ENCODE results near the gene UQCC2.

UQCC2 gene

GRCh38 chr6:33713786-33714185 is 2.3 kb upstream of the UQCC2 start:
- no peaks in the 10 kb centered on the region for H3K9me3 ChIP-seq (ENCODE audit: severe bottlenecking)
- no peak for DNase-seq
- no peak overlapping the region for H3K4me3 ChIP-seq (ENCODE audit: low read depth, low read length)
- H3K27me3 ChIP-seq (ENCODE audit: insufficient read depth, low read depth, severe bottlenecking), result no peaks in the 10 kb centered on the region
- TF ChIP-seq CTCF (IDR thresholded peaks at IDR 0.05; ENCODE audit: low read depth, low read length), result no peak
- no peak overlapping the region for H3K27ac ChIP-seq
- peaks cover 18% of the 10 kb centered on the region for H3K36me3 ChIP-seq

GRCh38 chr6:33712914-33713313 is 1.4 kb upstream of the UQCC2 start:
- no peak for TF ChIP-seq CTCF (IDR thresholded peaks at IDR 0.05; ENCODE audit: low read depth, low read length)
- Histone ChIP-seq H3K36me3 (peaks cover 27% of the 10 kb centered on the region), H3K27me3 (ENCODE audit: insufficient read depth, low read depth, severe bottlenecking) (no peaks in the 10 kb centered on the region), H3K4me3 (ENCODE audit: low read depth, low read length) (no peak overlapping the region), H3K9me3 (ENCODE audit: severe bottlenecking) (no peaks in the 10 kb centered on the region), H3K27ac (no peak overlapping the region)
- DNase-seq, result no peak

DNA sequence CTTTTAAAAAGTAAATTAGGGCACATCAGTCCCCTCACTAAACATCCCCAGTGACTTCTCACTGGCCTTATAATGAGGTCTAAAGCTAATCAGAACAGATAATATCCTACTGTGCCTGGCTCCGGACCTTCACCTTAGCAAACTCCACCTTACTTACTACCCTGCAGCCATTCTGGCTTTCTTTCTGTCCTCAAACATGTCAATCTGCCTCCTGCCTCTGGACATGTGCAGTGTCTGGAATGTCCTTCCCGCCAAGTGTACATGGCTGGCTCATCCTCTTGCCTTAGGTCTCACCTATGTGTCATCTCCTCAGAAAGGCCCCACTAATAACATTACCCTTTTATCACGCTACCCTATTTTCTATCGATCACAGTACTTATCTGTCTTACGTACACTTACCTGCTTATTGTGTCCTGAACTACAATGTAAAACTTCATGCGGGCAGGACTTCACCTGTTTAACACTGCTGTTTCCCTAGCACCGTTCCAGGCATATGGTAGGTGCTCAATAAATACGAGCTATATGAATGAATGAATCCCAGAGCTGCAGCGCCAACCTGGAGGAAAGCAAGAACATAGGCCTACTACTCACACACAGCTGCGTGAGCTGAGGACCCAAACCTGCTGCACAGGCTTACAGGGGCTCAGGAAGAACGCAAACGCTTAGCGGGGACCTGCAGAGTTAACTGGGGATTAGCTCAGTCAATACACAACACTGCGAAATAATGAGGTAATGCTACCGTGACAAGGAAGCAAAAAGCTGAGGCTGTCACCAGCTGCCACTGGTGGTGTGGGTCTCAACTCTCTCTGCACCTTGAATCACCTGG is 991 bp downstream of the UQCC2 start:
- Histone ChIP-seq H3K9me3 (ENCODE audit: severe bottlenecking) (no peaks in the 10 kb centered on the region), H3K27me3 (ENCODE audit: insufficient read depth, low read depth, severe bottlenecking) (no peaks in the 10 kb centered on the region), H3K4me3 (ENCODE audit: low read depth, low read length) (peak overlapping the region; percentile 78), H3K27ac (peak overlapping the region; percentile 99), H3K36me3 (peaks cover 51% of the 10 kb centered on the region)
- peak; percentile 97 for DNase-seq
- TF ChIP-seq CTCF (IDR thresholded peaks at IDR 0.05; ENCODE audit: low read depth, low read length), result no peak

GRCh38 chr6:33709605-33710295 is 1.8 kb downstream of the UQCC2 start:
- no peaks in the 10 kb centered on the region for H3K27me3 ChIP-seq (ENCODE audit: insufficient read depth, low read depth, severe bottlenecking)
- DNase-seq, result peak; percentile 91
- H3K4me3 ChIP-seq (ENCODE audit: low read depth, low read length), result peak overlapping the region; percentile 78
- no peaks in the 10 kb centered on the region for H3K9me3 ChIP-seq (ENCODE audit: severe bottlenecking)
- peak overlapping the region; percentile 99 for H3K27ac ChIP-seq
- peaks cover 57% of the 10 kb centered on the region for H3K36me3 ChIP-seq
- no peak for TF ChIP-seq CTCF (IDR thresholded peaks at IDR 0.05; ENCODE audit: low read depth, low read length)

DNA sequence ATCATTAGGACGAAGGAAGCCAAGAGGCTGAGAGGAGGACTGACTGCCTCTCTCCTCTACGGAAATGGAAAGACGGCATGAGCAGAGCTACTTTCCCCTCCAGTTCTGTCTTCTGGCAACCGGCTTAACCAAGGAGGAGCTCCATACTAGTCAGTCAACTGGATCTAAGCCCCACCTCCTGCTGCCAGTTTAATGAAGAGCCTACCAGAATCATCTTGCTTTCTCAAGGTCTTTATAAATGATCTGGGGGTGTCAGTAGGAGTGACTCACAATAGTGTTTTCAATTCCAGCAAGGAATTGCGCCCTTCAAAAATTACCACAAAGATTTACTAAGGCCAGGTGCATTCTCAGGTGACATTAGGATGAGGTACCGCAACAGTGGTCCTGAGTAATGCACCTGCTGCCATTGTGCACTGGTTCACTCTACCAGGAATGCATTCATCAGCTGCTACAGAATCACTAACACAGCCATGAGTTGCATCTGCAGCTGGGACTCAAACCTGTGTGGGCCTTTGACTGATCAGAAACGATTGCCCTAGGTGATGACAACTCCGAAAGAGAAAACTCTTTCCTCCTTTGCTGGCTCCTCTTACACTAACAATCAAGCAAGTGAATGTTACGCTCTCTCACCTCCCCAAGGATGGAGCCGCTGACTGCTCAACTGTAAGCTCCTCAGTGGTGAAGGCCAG is 2.8 kb downstream of the UQCC2 start:
- DNase-seq, result no peak
- peak overlapping the region; percentile 99 for H3K27ac ChIP-seq
- H3K4me3 ChIP-seq (ENCODE audit: low read depth, low read length), result no peak overlapping the region
- TF ChIP-seq CTCF (IDR thresholded peaks at IDR 0.05; ENCODE audit: low read depth, low read length), result no peak
- no peaks in the 10 kb centered on the region for H3K27me3 ChIP-seq (ENCODE audit: insufficient read depth, low read depth, severe bottlenecking)
- peaks cover 68% of the 10 kb centered on the region for H3K36me3 ChIP-seq
- no peaks in the 10 kb centered on the region for H3K9me3 ChIP-seq (ENCODE audit: severe bottlenecking)

Measured in WERI-Rb-1 (cell line).